Right renal cortex interstitium (tissue), 3 donors: ENCODE measurements around the gene PLCH1. TPM values are rescaled to one million over a fixed set of nuclear protein-coding genes. Genes with fewer than 3 reads are reported as not detected.
"Not testable (repeated sequence)": the region's sequence is repeated elsewhere in the genome, so short reads cannot be mapped to it uniquely, and the experiment has no call there.

Experiments
- DNase-seq, 3 donors: peaks; one replicate each; pipeline ENCODE4 v3.0.0-alpha.2; 2013; ENCODE audit warnings: low read depth in 3 of 3, low spot score in 2 of 3
- polyA plus RNA-seq, 3 donors: library from polyadenylated mRNA; unstranded; fragments of 120-200 nt; gene quantifications; one replicate each; pipeline ENCODE4 v1.2.1, GENCODE V29; 2013; ENCODE audit not compliant: insufficient read length in 3 of 3

Gene PLCH1
- polyA plus RNA-seq, 3 donors, result 10.1 to 11.4 (median 10.7) TPM

DNA sequence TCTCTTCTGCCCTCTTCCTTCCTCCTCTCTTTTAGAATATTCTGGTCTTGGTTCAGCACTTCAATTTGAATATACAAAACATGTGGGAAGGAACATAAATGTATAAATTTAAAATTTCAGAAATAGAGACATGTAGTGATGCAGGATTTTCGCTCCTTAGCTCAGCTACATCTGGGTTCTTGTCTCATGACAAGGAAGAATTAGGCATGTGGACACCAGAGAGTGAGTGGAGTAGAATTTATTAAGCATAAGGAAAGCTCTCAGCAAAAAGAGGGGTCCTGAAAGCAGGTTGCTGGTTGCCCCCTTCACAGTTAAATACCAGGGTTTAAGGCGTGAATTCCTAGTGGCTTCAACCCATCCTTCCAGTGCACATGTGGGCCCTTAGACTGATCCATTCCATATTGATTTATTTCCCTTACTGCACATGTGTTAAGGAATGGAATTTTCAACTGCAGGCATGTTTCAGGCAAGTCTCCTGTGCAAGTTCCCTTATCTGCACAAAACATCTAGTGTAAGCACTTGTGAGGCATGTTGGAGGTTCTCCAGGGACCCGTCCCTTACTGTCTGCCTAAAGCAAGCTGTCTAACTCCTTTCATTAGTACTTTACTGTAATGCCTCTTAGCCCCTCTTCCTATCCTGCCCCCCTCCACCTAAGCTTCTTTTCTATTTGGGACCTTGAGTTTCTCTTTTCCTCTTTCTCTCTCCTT, 318.2 kb downstream of the PLCH1 start:
- DNase-seq, result no peak

- no peak for DNase-seq
Measured at GRCh38 chr3:155425396-155425795, 319.5 kb downstream of the PLCH1 start.

DNA sequence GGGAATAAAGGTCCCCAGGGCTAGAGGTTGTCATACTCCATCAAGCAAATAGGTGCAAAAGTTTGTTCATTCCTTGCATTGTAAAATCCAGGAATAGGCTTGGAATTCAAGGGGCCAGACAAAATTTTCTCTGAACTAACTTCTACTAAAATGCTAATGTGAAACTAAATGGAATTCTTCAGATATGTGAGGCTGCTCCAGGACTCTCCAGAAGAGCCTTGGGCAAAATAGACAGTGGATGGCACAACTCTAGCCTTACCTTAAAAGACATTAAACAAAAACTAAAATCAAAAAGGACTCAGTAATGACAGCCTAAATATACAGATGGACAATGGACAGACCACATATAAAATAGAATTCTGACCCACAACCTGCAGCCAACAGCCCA, 320.6 kb downstream of the PLCH1 start:
- no peak for DNase-seq

GRCh38 chr3:155423526-155424322, 321.1 kb downstream of the PLCH1 start:
- DNase-seq, result no peak

GRCh38 chr3:155420881-155421486, 323.9 kb downstream of the PLCH1 start:
- DNase-seq, result no peak

DNA sequence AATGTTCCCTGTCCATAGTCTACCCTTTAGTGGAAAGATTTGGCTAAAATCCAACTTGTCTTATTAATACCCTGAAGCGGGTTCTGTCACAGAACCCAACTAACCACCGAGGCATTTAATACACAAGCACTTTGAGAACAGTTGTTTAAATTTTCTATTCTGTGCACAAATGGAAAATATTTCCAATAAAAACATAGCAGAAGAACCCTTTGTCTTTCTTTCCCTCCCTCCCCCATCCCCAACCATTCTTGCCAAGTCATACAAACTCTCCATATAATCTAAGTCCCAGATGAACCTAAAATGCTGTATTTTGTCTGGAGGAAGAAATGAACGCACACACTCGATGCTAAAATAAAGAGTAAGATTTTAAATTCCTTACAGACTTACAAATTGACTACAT, 324.5 kb downstream of the PLCH1 start:
- DNase-seq, result no peak

- DNase-seq, result peak; percentile 29 to 69 (median 32)
Measured at GRCh38 chr3:155418407-155418806, 326.5 kb downstream of the PLCH1 start.

DNA sequence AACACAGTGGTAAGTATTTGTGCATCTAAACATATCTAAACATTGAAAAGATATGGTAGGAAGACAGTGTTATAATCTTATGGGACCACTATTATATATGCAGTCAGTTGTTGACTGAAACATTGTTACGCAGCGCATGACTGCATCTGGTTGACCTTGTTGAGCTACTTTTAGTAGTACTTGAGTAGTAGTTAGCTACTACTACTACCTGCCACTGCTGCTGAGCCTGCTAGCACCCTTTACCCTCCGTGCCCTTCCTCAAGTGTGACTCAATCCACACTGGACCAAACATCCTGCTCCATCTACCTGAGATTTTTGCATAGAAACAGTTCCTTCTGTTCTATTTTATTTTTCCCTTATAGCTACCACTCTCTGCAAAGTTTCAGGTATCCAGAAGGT, 327.8 kb downstream of the PLCH1 start:
- no peak for DNase-seq

DNA sequence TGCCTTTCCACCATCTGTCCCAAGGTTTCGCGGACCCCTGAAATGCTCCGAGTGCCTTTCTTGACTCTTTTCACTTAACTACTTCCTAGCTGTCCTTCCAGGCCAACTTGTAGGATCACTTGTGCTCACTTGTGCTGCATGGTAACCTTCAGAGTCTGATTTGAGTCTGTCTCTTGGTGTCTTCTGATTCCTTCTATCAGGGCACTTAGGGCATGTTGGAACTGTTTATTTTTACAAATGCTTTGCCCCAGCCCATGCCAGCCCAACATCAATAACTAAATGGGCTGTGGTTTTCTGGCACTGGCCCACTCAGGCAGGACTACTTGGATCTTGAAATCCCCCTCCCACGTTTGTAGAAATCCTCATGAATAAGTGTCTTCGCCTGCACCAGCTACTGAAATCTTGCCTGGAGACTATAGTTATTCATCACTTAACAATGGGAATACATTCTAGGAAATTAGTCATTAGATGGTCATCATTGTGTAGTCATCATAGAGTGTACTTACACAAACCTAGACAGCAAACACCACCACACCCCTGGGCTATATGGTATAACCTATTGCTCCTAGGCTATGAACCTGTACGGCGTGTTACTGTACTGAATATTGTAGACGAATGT, 328.3 kb downstream of the PLCH1 start:
- DNase-seq, result no peak

GRCh38 chr3:155412904-155413303, 332.0 kb downstream of the PLCH1 start:
- no peak for DNase-seq

DNA sequence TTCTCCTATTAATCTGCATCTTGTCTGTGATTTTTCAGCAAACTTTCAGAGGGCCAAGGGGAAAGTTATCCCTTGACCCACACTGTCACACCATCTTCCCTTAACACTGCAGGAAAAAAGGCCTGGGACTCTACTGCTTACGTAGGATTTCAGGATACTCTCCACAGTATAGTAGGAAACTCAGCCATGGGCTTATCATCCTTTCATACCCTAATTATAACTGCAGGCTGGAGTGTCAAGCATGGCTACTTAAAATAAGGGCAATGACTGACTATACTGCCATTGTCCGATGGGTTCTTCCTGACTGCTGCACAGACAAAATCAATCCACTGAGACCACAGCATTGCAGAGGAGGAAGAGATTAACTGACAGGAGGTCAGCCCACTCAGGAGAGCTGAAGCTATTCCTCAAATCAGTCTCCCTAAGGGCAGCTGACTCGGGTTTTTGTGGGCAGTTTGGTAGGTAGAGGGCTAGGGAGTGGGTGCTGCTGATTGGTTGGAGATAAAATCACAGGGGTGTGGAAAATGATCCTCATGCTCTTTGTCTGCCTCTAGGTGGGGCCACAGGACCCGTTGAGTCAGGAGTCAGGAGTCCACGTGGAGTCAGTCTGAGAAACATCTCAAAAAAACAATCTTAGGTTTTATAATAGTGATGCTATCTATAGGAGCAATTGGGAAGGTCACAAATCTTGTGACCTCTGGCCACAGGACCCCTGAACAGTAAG, 333.2 kb downstream of the PLCH1 start:
- no peak for DNase-seq

- DNase-seq, result no peak
Measured at GRCh38 chr3:155409336-155409735, 335.5 kb downstream of the PLCH1 start.

DNA sequence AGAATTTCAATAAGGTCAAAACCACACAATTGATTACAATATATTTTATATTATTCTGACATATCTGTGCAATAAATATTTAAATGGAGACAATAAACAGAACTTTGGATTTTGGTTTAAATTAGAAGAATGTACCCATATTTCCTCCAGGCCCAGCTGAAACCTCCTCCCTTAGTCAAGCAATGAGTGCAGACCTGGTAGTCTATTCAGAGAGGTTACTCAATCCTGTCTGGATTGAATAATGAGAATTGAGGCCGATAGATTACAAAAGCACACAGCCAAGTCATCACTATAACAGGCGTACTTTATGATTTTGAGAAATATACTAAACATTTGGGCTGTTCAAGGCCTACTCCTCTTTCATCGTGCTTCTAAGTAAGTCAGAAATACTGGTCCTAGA, 336.9 kb downstream of the PLCH1 start:
- no peak for DNase-seq

DNA sequence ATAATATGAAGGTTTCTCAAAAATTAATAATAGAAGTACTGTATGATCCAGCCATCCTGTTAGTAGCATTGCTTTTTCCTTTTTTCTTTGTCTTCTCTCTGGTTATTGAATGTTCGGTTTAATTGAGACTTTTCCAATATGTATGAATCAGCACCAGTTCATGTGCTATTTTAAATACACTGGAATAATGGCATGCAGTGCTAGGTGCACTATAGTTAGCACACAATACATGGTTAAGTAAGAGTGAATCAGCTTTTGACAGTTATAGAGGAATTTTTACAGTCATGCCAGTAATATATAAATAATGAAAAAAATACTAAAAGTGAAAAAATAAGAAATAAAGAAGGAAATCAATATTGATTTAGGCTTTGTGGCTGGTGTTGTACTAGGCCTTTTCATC, 337.5 kb downstream of the PLCH1 start:
- DNase-seq, result no peak

GRCh38 chr3:155404486-155404885, 340.4 kb downstream of the PLCH1 start:
- DNase-seq, result no peak

DNA sequence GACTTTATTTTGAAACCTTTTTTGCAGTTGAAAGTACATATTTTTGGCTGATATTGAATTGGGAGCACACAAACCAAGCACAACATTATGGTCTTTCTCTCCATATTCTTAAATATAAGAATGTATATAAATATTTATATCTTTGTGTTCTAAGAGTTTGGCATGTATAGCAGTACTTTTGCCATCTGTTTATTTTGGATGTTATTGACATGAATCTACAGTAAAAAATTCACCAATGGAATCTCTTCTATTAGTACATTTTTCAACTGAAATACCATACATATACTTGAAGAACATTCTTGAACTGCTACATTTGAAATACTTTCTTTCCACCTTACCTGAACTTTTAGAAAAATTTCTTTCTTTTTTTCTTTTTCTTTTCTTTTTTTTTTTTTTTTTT, 342.2 kb downstream of the PLCH1 start:
- no peak for DNase-seq

DNA sequence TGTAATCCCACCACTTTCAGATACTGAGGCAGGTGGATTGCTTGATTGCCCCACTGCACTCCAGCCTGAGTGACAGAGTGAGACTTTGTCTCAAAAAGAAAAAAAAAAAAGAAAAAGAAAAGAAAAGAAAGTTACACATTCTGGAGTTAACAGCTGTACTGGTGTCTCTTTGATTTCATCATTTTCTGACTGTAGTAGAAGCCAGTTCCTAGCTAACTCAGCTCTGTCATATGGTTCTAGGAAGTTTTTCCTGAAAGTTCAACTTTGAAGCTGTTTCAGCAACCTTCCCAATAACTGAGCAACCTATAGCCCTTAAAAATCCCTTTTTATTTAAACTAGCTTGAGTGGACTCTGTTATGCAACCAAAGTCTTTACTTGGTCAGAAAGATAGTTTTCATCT, 346.8 kb downstream of the PLCH1 start:
- no peak for DNase-seq

- DNase-seq, result not testable (repeated sequence)
Measured at GRCh38 chr3:155394896-155395295, 350.0 kb downstream of the PLCH1 start.

DNA sequence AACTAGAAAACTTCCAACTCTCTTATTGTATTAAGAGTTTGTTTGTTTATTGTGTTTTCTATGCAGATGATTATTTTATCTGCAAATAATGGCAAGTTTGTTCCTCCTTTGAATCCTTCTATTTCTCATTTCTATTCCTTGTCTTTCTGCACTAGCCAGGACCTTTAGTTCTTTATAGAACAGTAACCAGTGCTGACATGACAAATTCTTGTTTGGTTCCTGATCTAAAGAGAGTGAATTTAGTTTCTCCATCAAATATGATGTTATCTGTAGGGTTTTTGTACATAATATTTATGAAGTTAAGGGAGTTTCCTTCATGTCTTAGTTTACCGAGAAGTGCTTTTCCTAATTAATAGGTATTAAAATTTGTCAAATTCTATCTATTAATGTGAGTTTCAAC, 350.6 kb downstream of the PLCH1 start:
- DNase-seq, result no peak

DNA sequence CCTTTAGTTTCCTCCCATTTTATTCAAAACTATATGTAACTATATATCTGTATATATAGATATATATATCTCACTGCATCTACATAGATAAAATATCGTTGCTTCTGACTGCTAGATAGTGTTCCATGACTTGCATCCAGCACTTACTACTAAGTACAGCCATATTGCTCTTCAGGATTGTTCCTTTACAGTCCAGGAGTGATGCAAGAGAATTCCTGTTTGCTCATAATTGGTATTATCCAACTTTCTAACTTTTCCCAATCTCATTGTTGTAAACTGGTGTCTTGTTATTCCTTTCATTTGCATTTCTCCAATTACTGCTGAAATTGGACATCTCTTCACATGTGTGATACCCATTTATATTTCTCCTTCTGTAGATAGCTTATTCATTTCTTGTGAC, 351.6 kb downstream of the PLCH1 start:
- no peak for DNase-seq

DNA sequence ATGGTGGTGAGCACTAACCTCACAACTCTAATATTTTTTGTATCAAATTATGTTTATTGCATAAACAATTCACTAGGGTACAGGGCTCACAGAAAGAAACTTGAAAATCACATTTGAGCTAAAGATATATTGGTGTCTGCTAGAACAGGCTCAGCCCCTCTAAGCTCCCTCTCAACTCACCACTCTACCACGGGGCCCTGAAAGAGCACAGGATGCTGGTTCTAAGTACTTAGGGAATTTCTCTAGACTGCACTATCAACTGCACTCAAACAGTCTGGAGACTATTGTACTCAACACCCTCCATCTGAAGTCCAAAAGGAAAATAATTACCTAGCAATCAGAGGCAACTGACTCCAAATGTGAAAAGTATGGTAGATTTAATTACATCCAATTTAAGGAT, 352.7 kb downstream of the PLCH1 start:
- no peak for DNase-seq
